SK-N-SH (cell line): Measurements from ENCODE around the gene CCDC187. TPM values are rescaled to one million over a fixed set of nuclear protein-coding genes. Genes with fewer than 3 reads are reported as not detected.

Source experiments
- CTCF ChIA-PET: fragments of 300-600, 350-600 bp; formaldehyde crosslinking; extraction: SDS; loops from one replicate; lab custom pipeline; 2021; lab: Yijun Ruan, JAX
- POLR2A ChIA-PET: fragments of 350-600 bp; sonication (Branson Sonifier 250); formaldehyde crosslinking; extraction: SDS; loops from one replicate; lab custom pipeline; 2020; ENCODE audit warnings: antibody characterized with exemption, inconsistent platforms; lab: Yijun Ruan, JAX
- DNase-seq: peaks from one replicate; pipeline ENCODE4 v3.0.0; 2012
- H2AFZ ChIP-seq: fragments of 200-600 bp; sonication (generic); 2 replicates; pipeline ENCODE4 v1.8.1; 2016; ENCODE audit warnings: antibody characterized with exemption, mild to moderate bottlenecking, low read depth
- H3F3A ChIP-seq: fragments of 200-600 bp; sonication (generic); replicated peaks from 2 replicates; pipeline ENCODE3; 2016; ENCODE audit warnings: antibody characterized with exemption, mild to moderate bottlenecking; ENCODE audit not compliant: insufficient read depth
- H3K27ac ChIP-seq, 2 experiments: fragments of 200-500 bp in 1 of 2; fragments of 200-600 bp in 1 of 2; sonication (Bioruptor generic) in 1 of 2; sonication (generic), shearing (Covaris generic) in 1 of 2; 2 replicates each; pipeline versions ENCODE4 v1.5.1 to v1.6.1; 2014 to 2016; ENCODE audit warnings: low read depth in 2 of 2, inconsistent platforms in 1 of 2, low read length in 1 of 2, mild to moderate bottlenecking in 1 of 2, mixed read lengths in 1 of 2
- H3K27me3 ChIP-seq: fragments of 200-600 bp; sonication (generic), shearing (Covaris generic); 2 replicates; pipeline ENCODE4 v1.6.1; 2016; ENCODE audit warnings: mixed run types; ENCODE audit not compliant: insufficient read depth
- H3K36me3 ChIP-seq, 2 experiments: fragments of 200-500 bp in 1 of 2; fragments of 200-600 bp in 1 of 2; sonication (Bioruptor generic) in 1 of 2; sonication (generic) in 1 of 2; replicated peaks in 1 of 2; 2 replicates each; pipeline versions ENCODE3 to v1.5.1; 2014 to 2016; ENCODE audit warnings: low read length in 1 of 2, mild to moderate bottlenecking in 1 of 2; ENCODE audit not compliant: insufficient read depth in 2 of 2, control insufficient read depth in 1 of 2
- H3K4me1 ChIP-seq, 2 experiments: fragments of 200-500 bp in 1 of 2; fragments of 200-600 bp in 1 of 2; sonication (Bioruptor generic) in 1 of 2; sonication (generic), shearing (Covaris generic) in 1 of 2; 2 replicates each; pipeline versions ENCODE4 v1.5.1 to v1.6.1; 2014 to 2016; ENCODE audit warnings: low read depth in 1 of 2, low read length in 1 of 2, mixed run types in 1 of 2; ENCODE audit not compliant: insufficient read depth in 2 of 2, control insufficient read depth in 1 of 2
- H3K4me2 ChIP-seq: fragments of 200-600 bp; sonication (generic), shearing (Covaris generic); 2 replicates; pipeline ENCODE4 v1.6.1; 2017; ENCODE audit warnings: mixed run types
- H3K4me3 ChIP-seq, 2 experiments: fragments of 200-500 bp in 1 of 2; fragments of 200-600 bp in 1 of 2; sonication (Bioruptor generic) in 1 of 2; sonication (generic), shearing (Covaris generic) in 1 of 2; 2 replicates each; pipeline versions ENCODE4 v1.5.1 to v1.8.1; 2014 to 2016; ENCODE audit warnings: low read depth in 2 of 2, inconsistent platforms in 1 of 2, low read length in 1 of 2, mild to moderate bottlenecking in 1 of 2, mixed read lengths in 1 of 2, moderate library complexity in 1 of 2
- H3K79me2 ChIP-seq: fragments of 200-600 bp; sonication (generic); 2 replicates; pipeline ENCODE4 v1.8.1; 2017; ENCODE audit warnings: mild to moderate bottlenecking; ENCODE audit not compliant: insufficient read depth
- H3K9ac ChIP-seq: fragments of 200-600 bp; sonication (generic); 2 replicates; pipeline ENCODE4 v1.6.1; 2017; ENCODE audit warnings: mixed run types
- H3K9me2 ChIP-seq: fragments of 200-600 bp; sonication (generic); 2 replicates; pipeline ENCODE4 v1.6.1; 2017; ENCODE audit warnings: mixed run types
- H3K9me3 ChIP-seq: fragments of 200-600 bp; sonication (generic); 2 replicates; pipeline ENCODE4 v1.6.1; 2017; ENCODE audit warnings: mixed run types, mild to moderate bottlenecking, moderate library complexity
- H4K20me1 ChIP-seq: fragments of 200-600 bp; sonication (generic); 2 replicates; pipeline ENCODE4 v1.6.1; 2017; ENCODE audit warnings: mild to moderate bottlenecking, mixed run types; ENCODE audit not compliant: insufficient read depth
- EP300 ChIP-seq, 2 experiments: IDR thresholded peaks; 2 replicates each; pipeline versions ENCODE4 v1.4.0 to v1.6.1; 2012; ENCODE audit warnings: borderline replicate concordance in 1 of 2, low read depth in 1 of 2, low read length in 1 of 2
- FOXM1 ChIP-seq: IDR thresholded peaks from 2 replicates; pipeline ENCODE4 v1.4.0; 2012; ENCODE audit warnings: low read depth, mild to moderate bottlenecking
- GABPA ChIP-seq: IDR thresholded peaks from 2 replicates; pipeline ENCODE4 v1.4.0; 2012; ENCODE audit warnings: low read depth, mild to moderate bottlenecking
- MEF2A ChIP-seq: IDR thresholded peaks from 2 replicates; pipeline ENCODE4 v1.4.0; 2012; ENCODE audit warnings: low read depth, borderline replicate concordance
- NFIC ChIP-seq: IDR thresholded peaks from 2 replicates; pipeline ENCODE4 v1.4.0; 2012; ENCODE audit warnings: borderline replicate concordance
- RXRA ChIP-seq: IDR thresholded peaks from 2 replicates; pipeline ENCODE4 v1.4.0; 2012; ENCODE audit warnings: low read depth, mild to moderate bottlenecking, borderline replicate concordance
- SMC3 ChIP-seq: IDR thresholded peaks from 2 replicates; pipeline ENCODE4 v1.6.1; 2012; ENCODE audit warnings: low read depth, low read length, improper control_type of control experiment
- TAF1 ChIP-seq: IDR thresholded peaks from 2 replicates; pipeline ENCODE4 v1.6.1; 2012; ENCODE audit warnings: low read depth, mild to moderate bottlenecking, low read length, moderate library complexity, borderline replicate concordance
- TCF12 ChIP-seq: IDR thresholded peaks from 2 replicates; pipeline ENCODE4 v1.4.0; 2012
- TEAD4 ChIP-seq: IDR thresholded peaks from 2 replicates; pipeline ENCODE4 v1.4.0; 2012; ENCODE audit warnings: mild to moderate bottlenecking, borderline replicate concordance; ENCODE audit not compliant: insufficient read depth
- WGBS: methylation state at CpG from one replicate; pipeline ENCODE4 v1.1.6; 2017; ENCODE audit warnings: low lambda C conversion rate; 5-methylcytosine and 5-hydroxymethylcytosine counted together
- polyA plus RNA-seq, 3 experiments: library from polyadenylated mRNA; depleted of rRNA; stranded (reverse); fragments of >200 nt; gene quantifications; 2 replicates each; pipeline ENCODE4 v1.2.3, GENCODE V29; 2012
- TF ChIP-seq, protein P1 (sequence below): fragments of 150-350 bp; IDR thresholded peaks from 2 replicates; pipeline ENCODE4 v1.6.1; 2016; ENCODE audit warnings: mild to moderate bottlenecking, low read depth, low read length
- TF ChIP-seq, protein P2 (sequence below): fragments of 150-350 bp; IDR thresholded peaks from 2 replicates; pipeline ENCODE4 v1.6.1; 2017; ENCODE audit warnings: antibody characterized with exemption, low read length, low read depth, borderline replicate concordance
- TF ChIP-seq, protein P3 (sequence below): IDR thresholded peaks from 2 replicates; pipeline ENCODE4 v1.6.1; 2012; ENCODE audit warnings: mild to moderate bottlenecking, low read depth, low read length, moderate library complexity
- TF ChIP-seq, protein P4 (sequence below): IDR thresholded peaks from 2 replicates; pipeline ENCODE4; 2012
- TF ChIP-seq, protein P5 (sequence below): fragments of 200-600 bp; sonication (generic); IDR thresholded peaks from 2 replicates; pipeline ENCODE4 v1.6.1; 2017; ENCODE audit warnings: antibody characterized with exemption, mild to moderate bottlenecking, moderate library complexity

CCDC187 gene
- polyA plus RNA-seq, 1 of the 3 experiments (the other 2 are of a cell fraction), result not detected

DNA sequence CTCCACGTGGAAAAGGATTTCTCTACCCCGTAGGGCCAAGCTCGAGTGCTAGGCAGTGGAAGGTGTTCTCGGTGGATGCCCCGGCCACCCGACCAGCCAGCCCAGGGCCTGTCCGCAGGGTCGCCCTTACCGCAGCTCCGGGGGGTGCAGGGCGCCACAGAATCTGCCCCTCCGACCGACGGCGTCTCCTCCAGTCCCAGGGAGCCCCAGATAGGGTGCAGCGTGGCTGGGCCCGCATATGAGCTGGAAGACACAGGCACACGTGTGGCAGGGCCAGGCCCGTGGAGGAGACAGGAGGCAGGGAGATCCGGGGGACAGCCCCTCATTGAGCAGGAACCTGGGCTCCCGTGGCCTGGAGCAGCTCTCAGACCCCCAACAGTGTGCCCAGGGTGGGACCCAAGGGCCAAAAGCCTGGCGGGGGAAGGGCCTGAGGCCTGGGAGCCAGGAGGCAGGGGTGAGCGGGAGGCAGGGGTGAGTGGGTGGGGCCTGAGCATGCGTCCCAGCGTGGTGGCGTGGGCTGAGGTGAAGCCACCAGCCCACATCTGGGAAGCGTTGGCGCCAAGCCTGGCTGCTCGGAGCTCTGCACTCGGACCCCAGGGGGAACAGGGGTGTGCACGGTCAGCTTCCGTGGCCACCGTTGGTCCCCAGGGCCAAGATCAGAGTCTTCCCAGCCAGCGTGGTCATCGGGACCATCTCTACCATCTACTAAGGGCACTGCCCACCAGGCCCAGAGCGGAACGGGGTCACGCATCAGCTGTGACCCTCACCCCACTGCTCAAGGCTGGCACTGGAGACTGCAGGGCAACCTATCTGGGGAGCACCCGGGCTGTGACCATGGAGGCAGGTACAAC lies 22.2 kb downstream of the CCDC187 start:
- no peaks in the 10 kb centered on the region for H3K79me2 ChIP-seq
- 72% methylated on average over 20 of the region's 39 CpGs for WGBS
- peaks cover 35% of the 10 kb centered on the region for H3K27me3 ChIP-seq
- no peaks in the 10 kb centered on the region for H3K36me3 ChIP-seq
- H3K4me1 ChIP-seq, result peaks cover 0 to 4% of the 10 kb centered on the region in 2 experiments; a peak in 1 of 4 replicates
- H3K4me3 ChIP-seq, result no peak overlapping the region
- no peak overlapping the region for H3K4me2 ChIP-seq
- TF ChIP-seq RXRA (no peak), EP300 (IDR thresholded peaks at IDR 0.05; ENCODE audit: borderline replicate concordance in 1 of 2, low read depth in 1 of 2, low read length in 1 of 2) (no peak), NFIC (no peak), FOXM1 (no peak), MEF2A (no peak), TEAD4 (no peak), TAF1 (no peak), GABPA (no peak), TCF12 (no peak), SMC3 (no peak)
- TF ChIP-seq, protein P1, sequence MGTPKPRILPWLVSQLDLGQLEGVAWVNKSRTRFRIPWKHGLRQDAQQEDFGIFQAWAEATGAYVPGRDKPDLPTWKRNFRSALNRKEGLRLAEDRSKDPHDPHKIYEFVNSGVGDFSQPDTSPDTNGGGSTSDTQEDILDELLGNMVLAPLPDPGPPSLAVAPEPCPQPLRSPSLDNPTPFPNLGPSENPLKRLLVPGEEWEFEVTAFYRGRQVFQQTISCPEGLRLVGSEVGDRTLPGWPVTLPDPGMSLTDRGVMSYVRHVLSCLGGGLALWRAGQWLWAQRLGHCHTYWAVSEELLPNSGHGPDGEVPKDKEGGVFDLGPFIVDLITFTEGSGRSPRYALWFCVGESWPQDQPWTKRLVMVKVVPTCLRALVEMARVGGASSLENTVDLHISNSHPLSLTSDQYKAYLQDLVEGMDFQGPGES, result no peak
- TF ChIP-seq, protein P2, sequence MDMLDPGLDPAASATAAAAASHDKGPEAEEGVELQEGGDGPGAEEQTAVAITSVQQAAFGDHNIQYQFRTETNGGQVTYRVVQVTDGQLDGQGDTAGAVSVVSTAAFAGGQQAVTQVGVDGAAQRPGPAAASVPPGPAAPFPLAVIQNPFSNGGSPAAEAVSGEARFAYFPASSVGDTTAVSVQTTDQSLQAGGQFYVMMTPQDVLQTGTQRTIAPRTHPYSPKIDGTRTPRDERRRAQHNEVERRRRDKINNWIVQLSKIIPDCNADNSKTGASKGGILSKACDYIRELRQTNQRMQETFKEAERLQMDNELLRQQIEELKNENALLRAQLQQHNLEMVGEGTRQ, result no peak
- TF ChIP-seq, protein P3, sequence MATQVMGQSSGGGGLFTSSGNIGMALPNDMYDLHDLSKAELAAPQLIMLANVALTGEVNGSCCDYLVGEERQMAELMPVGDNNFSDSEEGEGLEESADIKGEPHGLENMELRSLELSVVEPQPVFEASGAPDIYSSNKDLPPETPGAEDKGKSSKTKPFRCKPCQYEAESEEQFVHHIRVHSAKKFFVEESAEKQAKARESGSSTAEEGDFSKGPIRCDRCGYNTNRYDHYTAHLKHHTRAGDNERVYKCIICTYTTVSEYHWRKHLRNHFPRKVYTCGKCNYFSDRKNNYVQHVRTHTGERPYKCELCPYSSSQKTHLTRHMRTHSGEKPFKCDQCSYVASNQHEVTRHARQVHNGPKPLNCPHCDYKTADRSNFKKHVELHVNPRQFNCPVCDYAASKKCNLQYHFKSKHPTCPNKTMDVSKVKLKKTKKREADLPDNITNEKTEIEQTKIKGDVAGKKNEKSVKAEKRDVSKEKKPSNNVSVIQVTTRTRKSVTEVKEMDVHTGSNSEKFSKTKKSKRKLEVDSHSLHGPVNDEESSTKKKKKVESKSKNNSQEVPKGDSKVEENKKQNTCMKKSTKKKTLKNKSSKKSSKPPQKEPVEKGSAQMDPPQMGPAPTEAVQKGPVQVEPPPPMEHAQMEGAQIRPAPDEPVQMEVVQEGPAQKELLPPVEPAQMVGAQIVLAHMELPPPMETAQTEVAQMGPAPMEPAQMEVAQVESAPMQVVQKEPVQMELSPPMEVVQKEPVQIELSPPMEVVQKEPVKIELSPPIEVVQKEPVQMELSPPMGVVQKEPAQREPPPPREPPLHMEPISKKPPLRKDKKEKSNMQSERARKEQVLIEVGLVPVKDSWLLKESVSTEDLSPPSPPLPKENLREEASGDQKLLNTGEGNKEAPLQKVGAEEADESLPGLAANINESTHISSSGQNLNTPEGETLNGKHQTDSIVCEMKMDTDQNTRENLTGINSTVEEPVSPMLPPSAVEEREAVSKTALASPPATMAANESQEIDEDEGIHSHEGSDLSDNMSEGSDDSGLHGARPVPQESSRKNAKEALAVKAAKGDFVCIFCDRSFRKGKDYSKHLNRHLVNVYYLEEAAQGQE, result no peak
- TF ChIP-seq, protein P4, sequence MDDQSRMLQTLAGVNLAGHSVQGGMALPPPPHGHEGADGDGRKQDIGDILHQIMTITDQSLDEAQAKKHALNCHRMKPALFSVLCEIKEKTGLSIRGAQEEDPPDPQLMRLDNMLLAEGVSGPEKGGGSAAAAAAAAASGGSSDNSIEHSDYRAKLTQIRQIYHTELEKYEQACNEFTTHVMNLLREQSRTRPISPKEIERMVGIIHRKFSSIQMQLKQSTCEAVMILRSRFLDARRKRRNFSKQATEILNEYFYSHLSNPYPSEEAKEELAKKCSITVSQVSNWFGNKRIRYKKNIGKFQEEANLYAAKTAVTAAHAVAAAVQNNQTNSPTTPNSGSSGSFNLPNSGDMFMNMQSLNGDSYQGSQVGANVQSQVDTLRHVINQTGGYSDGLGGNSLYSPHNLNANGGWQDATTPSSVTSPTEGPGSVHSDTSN, result no peak
- TF ChIP-seq, protein P5, sequence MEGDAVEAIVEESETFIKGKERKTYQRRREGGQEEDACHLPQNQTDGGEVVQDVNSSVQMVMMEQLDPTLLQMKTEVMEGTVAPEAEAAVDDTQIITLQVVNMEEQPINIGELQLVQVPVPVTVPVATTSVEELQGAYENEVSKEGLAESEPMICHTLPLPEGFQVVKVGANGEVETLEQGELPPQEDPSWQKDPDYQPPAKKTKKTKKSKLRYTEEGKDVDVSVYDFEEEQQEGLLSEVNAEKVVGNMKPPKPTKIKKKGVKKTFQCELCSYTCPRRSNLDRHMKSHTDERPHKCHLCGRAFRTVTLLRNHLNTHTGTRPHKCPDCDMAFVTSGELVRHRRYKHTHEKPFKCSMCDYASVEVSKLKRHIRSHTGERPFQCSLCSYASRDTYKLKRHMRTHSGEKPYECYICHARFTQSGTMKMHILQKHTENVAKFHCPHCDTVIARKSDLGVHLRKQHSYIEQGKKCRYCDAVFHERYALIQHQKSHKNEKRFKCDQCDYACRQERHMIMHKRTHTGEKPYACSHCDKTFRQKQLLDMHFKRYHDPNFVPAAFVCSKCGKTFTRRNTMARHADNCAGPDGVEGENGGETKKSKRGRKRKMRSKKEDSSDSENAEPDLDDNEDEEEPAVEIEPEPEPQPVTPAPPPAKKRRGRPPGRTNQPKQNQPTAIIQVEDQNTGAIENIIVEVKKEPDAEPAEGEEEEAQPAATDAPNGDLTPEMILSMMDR, result no peak
- H3K9me2 ChIP-seq, result no peaks in the 10 kb centered on the region
- no peak overlapping the region for H3K27ac ChIP-seq
- no peaks in the 10 kb centered on the region for H3F3A ChIP-seq
- no peaks in the 10 kb centered on the region for H3K9me3 ChIP-seq
- H2AFZ ChIP-seq, result no peak overlapping the region
- CTCF ChIA-PET, result interaction anchor here (0.6 to 4.8 kb wide), 9 partner anchors 12 to 203 kb away, joined by 3 to 59 read pairs (median 3); no protein-coding TSS in a partner anchor
- POLR2A ChIA-PET, result no interaction called here
- DNase-seq, result no peak
- H3K9ac ChIP-seq, result no peak overlapping the region
- no peaks in the 10 kb centered on the region for H4K20me1 ChIP-seq
